ENCODE results near the gene C2CD2.
"Not testable (repeated sequence)": the region's sequence is repeated elsewhere in the genome, so short reads cannot be mapped to it uniquely, and the experiment has no call there.

The C2CD2 gene

GRCh38 chr21:41960386-41960785 lies 6.6 kb upstream of the C2CD2 start:
- no peak overlapping the region for H3K27ac ChIP-seq (ENCODE audit: low read length)
- H2AFZ ChIP-seq (ENCODE audit: low read depth, low read length): no peak overlapping the region
- H4K20me1 ChIP-seq (ENCODE audit: insufficient read depth, low read length): no peaks in the 10 kb centered on the region
- no peak overlapping the region for H3K4me3 ChIP-seq (ENCODE audit: low read length)
- H3K9ac ChIP-seq (ENCODE audit: low read length): no peak overlapping the region
- peaks cover 6% of the 10 kb centered on the region; the same call in 1 of the 2 replicates for H3K27me3 ChIP-seq (ENCODE audit: low read depth, low read length)
- H3K4me1 ChIP-seq (ENCODE audit: low read length): peaks cover 7% of the 10 kb centered on the region
- H3K4me2 ChIP-seq (ENCODE audit: low read length): no peak overlapping the region
- H3K79me2 ChIP-seq (ENCODE audit: low read length): no peaks in the 10 kb centered on the region
- H3K36me3 ChIP-seq (replicated peaks; ENCODE audit: low read depth, low read length): no peaks in the 10 kb centered on the region
- no peaks in the 10 kb centered on the region for H3K9me3 ChIP-seq (ENCODE audit: insufficient read depth, low read length)
- TF ChIP-seq EZH2phosphoT487 (IDR thresholded peaks at IDR 0.05; ENCODE audit: low read depth): no peak
- TF ChIP-seq CTCF (IDR thresholded peaks at IDR 0.05; ENCODE audit: low read depth, low read length): no peak

GRCh38 chr21:41959697-41960096 lies 5.9 kb upstream of the C2CD2 start:
- not testable (repeated sequence) for H2AFZ ChIP-seq (ENCODE audit: low read depth, low read length); H3K27ac ChIP-seq (ENCODE audit: low read length); H3K79me2 ChIP-seq (ENCODE audit: low read length); H3K27me3 ChIP-seq (ENCODE audit: low read depth, low read length); H3K4me2 ChIP-seq (ENCODE audit: low read length); H3K36me3 ChIP-seq (replicated peaks; ENCODE audit: low read depth, low read length); H4K20me1 ChIP-seq (ENCODE audit: insufficient read depth, low read length); H3K9ac ChIP-seq (ENCODE audit: low read length); H3K4me1 ChIP-seq (ENCODE audit: low read length); H3K9me3 ChIP-seq (ENCODE audit: insufficient read depth, low read length); H3K4me3 ChIP-seq (ENCODE audit: low read length)

- Histone ChIP-seq H3K4me1 (ENCODE audit: low read length) (peaks cover 2% of the 10 kb centered on the region; the same call in 1 of the 2 replicates), H3K27me3 (ENCODE audit: low read depth, low read length) (0 out of 2 replicates have a peak, but pooled peaks cover 6% of the 10 kb centered on the region), H3K9ac (ENCODE audit: low read length) (no peak overlapping the region), H3K4me3 (ENCODE audit: low read length) (no peak overlapping the region), H4K20me1 (ENCODE audit: insufficient read depth, low read length) (no peaks in the 10 kb centered on the region), H3K79me2 (ENCODE audit: low read length) (no peaks in the 10 kb centered on the region), H3K27ac (ENCODE audit: low read length) (no peak overlapping the region), H3K4me2 (ENCODE audit: low read length) (no peak overlapping the region), H3K9me3 (ENCODE audit: insufficient read depth, low read length) (no peaks in the 10 kb centered on the region), H3K36me3 (replicated peaks; ENCODE audit: low read depth, low read length) (no peaks in the 10 kb centered on the region), H2AFZ (ENCODE audit: low read depth, low read length) (no peak overlapping the region)
- TF ChIP-seq EZH2phosphoT487 (IDR thresholded peaks at IDR 0.05; ENCODE audit: low read depth) (no peak), CTCF (IDR thresholded peaks at IDR 0.05; ENCODE audit: low read depth, low read length) (no peak)
These were observed 5.2 kb upstream of the C2CD2 start for GRCh38 chr21:41958886-41959563.

- Histone ChIP-seq H3K4me3 (ENCODE audit: low read length) (no peak overlapping the region), H4K20me1 (ENCODE audit: insufficient read depth, low read length) (no peaks in the 10 kb centered on the region), H3K27ac (ENCODE audit: low read length) (no peak overlapping the region), H3K4me1 (ENCODE audit: low read length) (peaks cover 2% of the 10 kb centered on the region; the same call in 1 of the 2 replicates), H3K9me3 (ENCODE audit: insufficient read depth, low read length) (no peaks in the 10 kb centered on the region), H3K9ac (ENCODE audit: low read length) (no peak overlapping the region), H3K79me2 (ENCODE audit: low read length) (no peaks in the 10 kb centered on the region), H3K36me3 (replicated peaks; ENCODE audit: low read depth, low read length) (no peaks in the 10 kb centered on the region), H2AFZ (ENCODE audit: low read depth, low read length) (no peak overlapping the region), H3K4me2 (ENCODE audit: low read length) (no peak overlapping the region), H3K27me3 (ENCODE audit: low read depth, low read length) (0 out of 2 replicates have a peak, but pooled peaks cover 6% of the 10 kb centered on the region)
- TF ChIP-seq EZH2phosphoT487 (IDR thresholded peaks at IDR 0.05; ENCODE audit: low read depth) (no peak), CTCF (IDR thresholded peaks at IDR 0.05; ENCODE audit: low read depth, low read length) (no peak)
These were observed 4.4 kb upstream of the C2CD2 start for GRCh38 chr21:41957991-41958766.
